Transverse colon (tissue), 4 donors: ENCODE results near the gene PHACTR3. TPM values are rescaled to one million over a fixed set of nuclear protein-coding genes. Genes with fewer than 3 reads are reported as not detected.

Source experiments
- DNase-seq: peaks from one replicate; pipeline ENCODE4 v3.0.0-alpha.2; 2019
- H3K27ac ChIP-seq, 4 donors: fragments of 200-600 bp; sonication (generic); 2 replicates each; pipeline ENCODE4 v1.5.1; 2016 to 2018; ENCODE audit warnings: inconsistent platforms in 4 of 4
- H3K27me3 ChIP-seq: fragments of 200-600 bp; sonication (generic); 2 replicates; pipeline ENCODE4 v1.5.1; 2017; ENCODE audit warnings: inconsistent platforms
- H3K36me3 ChIP-seq, 4 donors: fragments of 200-600 bp; sonication (generic); 2 replicates each; pipeline ENCODE4 v1.5.1; 2017 to 2019; ENCODE audit warnings: inconsistent platforms in 4 of 4
- H3K4me1 ChIP-seq, 4 donors: fragments of 200-600 bp; sonication (generic); 2 replicates each; pipeline ENCODE4 v1.5.1; 2017 to 2020; ENCODE audit warnings: inconsistent platforms in 4 of 4
- H3K4me3 ChIP-seq, 4 donors: fragments of 200-600 bp; sonication (generic); 1 replicate in 1 of 4; 2 replicates in 3 of 4; pipeline versions ENCODE4 v1.5.1 to v1.6.1; 2017 to 2019; ENCODE audit warnings: inconsistent platforms in 4 of 4
- H3K9me3 ChIP-seq, 2 donors: fragments of 200-600 bp; sonication (generic); 2 replicates each; pipeline ENCODE4 v1.5.1; 2017 to 2019; ENCODE audit warnings: inconsistent platforms in 2 of 2
- EP300 ChIP-seq: sonication (generic); formaldehyde crosslinking; IDR thresholded peaks from one replicate; pipeline ENCODE4 v1.6.1; 2017; ENCODE audit warnings: antibody characterized with exemption, low read depth
- POLR2A ChIP-seq: fragments of 450-650 bp; IDR thresholded peaks from one replicate; pipeline ENCODE4 v1.6.1; 2016; ENCODE audit warnings: antibody characterized with exemption, mild to moderate bottlenecking, moderate library complexity
- POLR2AphosphoS5 ChIP-seq, 3 donors: sonication (generic); formaldehyde crosslinking; IDR thresholded peaks; one replicate each; pipeline ENCODE4 v1.6.1; 2016; ENCODE audit warnings: antibody characterized with exemption in 3 of 3
- WGBS, 2 donors: methylation state at CpG; one replicate each; pipeline ENCODE4 v1.1.5; 2018; ENCODE audit warnings: low coverage in 1 of 2; 5-methylcytosine and 5-hydroxymethylcytosine counted together
- in situ Hi-C, 4 donors: fragments of 200-750 bp; cut with MboI; loops; one replicate each; pipeline versions ENCODE4 v1.15.0 to v1.15.1; 2017; ENCODE audit warnings: low sequenced_read_pairs in 3 of 4, low pct_ligation_motif_present in 1 of 4, low pct_unique_long_range_greater_than_20kb in 1 of 4
- intact Hi-C: fragments of 100-400 bp; cut with DNase I; formaldehyde crosslinking; loops from one replicate; pipeline ENCODE4 v1.15.1; 2023; ENCODE audit warnings: low total_unique reads
- total RNA-seq, 4 donors: library from RNA; depleted of rRNA; stranded (reverse); fragments of >200 nt; gene quantifications; one replicate each; pipeline ENCODE4 v1.1.0, GENCODE V29; 2016
- TF ChIP-seq, protein P1 (sequence below), 5 experiments: fragments of 200-600 bp in 3 of 5; fragments of 450-650 bp in 2 of 5; sonication (generic) in 3 of 5; IDR thresholded peaks; 1 replicate in 2 of 5; 2 replicates in 3 of 5; pipeline ENCODE4 v1.5.1; 2016 to 2017; ENCODE audit warnings: antibody characterized with exemption in 5 of 5, inconsistent platforms in 3 of 5, mild to moderate bottlenecking in 2 of 5, moderate library complexity in 1 of 5

Gene PHACTR3
- total RNA-seq, 4 donors from 2014 or later = 1.6 to 7.1 (median 5.6) TPM

DNA sequence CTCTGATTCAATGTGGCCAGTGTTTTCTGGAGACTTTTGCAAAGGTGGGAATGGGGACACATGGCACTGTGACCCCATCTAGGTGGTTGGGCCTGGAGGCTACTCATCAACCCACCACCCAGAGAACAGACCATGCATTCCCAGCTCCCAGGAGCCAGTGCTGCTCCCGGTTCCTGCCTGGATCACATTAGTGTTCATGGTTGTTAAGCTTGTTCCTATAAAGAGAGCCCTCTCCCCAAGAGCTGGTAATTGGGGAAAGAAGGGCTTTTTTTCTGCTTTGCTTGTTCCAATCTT lies 102.0 kb downstream of the PHACTR3 start:
- intact Hi-C loops = no loop called here
- Histone ChIP-seq H3K9me3 (no peaks in the 10 kb centered on the region), H3K4me1 (no peaks in the 10 kb centered on the region), H3K27me3 (no peaks in the 10 kb centered on the region), H3K27ac (no peak overlapping the region), H3K36me3 (no peaks in the 10 kb centered on the region), H3K4me3 (no peak overlapping the region)
- no peak for DNase-seq
- TF ChIP-seq POLR2A (no peak), POLR2AphosphoS5 (IDR thresholded peaks at IDR 0.05) (no peak), EP300 (no peak)
- TF ChIP-seq, protein P1, sequence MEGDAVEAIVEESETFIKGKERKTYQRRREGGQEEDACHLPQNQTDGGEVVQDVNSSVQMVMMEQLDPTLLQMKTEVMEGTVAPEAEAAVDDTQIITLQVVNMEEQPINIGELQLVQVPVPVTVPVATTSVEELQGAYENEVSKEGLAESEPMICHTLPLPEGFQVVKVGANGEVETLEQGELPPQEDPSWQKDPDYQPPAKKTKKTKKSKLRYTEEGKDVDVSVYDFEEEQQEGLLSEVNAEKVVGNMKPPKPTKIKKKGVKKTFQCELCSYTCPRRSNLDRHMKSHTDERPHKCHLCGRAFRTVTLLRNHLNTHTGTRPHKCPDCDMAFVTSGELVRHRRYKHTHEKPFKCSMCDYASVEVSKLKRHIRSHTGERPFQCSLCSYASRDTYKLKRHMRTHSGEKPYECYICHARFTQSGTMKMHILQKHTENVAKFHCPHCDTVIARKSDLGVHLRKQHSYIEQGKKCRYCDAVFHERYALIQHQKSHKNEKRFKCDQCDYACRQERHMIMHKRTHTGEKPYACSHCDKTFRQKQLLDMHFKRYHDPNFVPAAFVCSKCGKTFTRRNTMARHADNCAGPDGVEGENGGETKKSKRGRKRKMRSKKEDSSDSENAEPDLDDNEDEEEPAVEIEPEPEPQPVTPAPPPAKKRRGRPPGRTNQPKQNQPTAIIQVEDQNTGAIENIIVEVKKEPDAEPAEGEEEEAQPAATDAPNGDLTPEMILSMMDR (IDR thresholded peaks at IDR 0.05) = no peak
- in situ Hi-C loops = no loop called here
- WGBS, 2 donors = 40 to 47% methylated on average over 1 of the region's 1 CpG

GRCh38 chr20:59708326-59708725 lies 104.0 kb downstream of the PHACTR3 start:
- in situ Hi-C loops = no loop called here
- H3K36me3 ChIP-seq = no peaks in the 10 kb centered on the region
- TF ChIP-seq POLR2A = no peak
- no peak for TF ChIP-seq POLR2AphosphoS5 (IDR thresholded peaks at IDR 0.05)
- TF ChIP-seq, protein P1 (IDR thresholded peaks at IDR 0.05) = no peak
- no peak for TF ChIP-seq EP300
- H3K27me3 ChIP-seq = no peaks in the 10 kb centered on the region
- H3K9me3 ChIP-seq = peaks cover 0 to 1% of the 10 kb centered on the region in 2 donors
- H3K4me1 ChIP-seq = no peaks in the 10 kb centered on the region
- 76 to 83% methylated on average over 1 to 6 of the region's 6 CpGs for WGBS, 2 donors
- no peak overlapping the region for H3K4me3 ChIP-seq
- H3K27ac ChIP-seq = no peak overlapping the region
- DNase-seq = no peak
- intact Hi-C loops = no loop called here

- in situ Hi-C loops = no loop called here
- WGBS, 2 donors = 36 to 100% methylated on average over 1 of the region's 1 CpG
- no peak for DNase-seq
These were observed 105.3 kb downstream of the PHACTR3 start for GRCh38 chr20:59709636-59710035.

GRCh38 chr20:59718071-59718470 lies 113.7 kb downstream of the PHACTR3 start:
- H3K27me3 ChIP-seq = peaks cover 5% of the 10 kb centered on the region
- TF ChIP-seq, protein P1 (IDR thresholded peaks at IDR 0.05) = no peak
- TF ChIP-seq POLR2A (no peak), POLR2AphosphoS5 (IDR thresholded peaks at IDR 0.05) (no peak), EP300 (no peak)

More at GRCh38 chr20:59709636-59710035, 105.3 kb downstream of the PHACTR3 start:
- Histone ChIP-seq H3K9me3 (peaks cover 0 to 3% of the 10 kb centered on the region in 2 donors), H3K4me3 (no peak overlapping the region), H3K4me1 (no peaks in the 10 kb centered on the region), H3K27me3 (no peaks in the 10 kb centered on the region), H3K27ac (no peak overlapping the region), H3K36me3 (no peaks in the 10 kb centered on the region)
- TF ChIP-seq POLR2A (no peak), EP300 (no peak), POLR2AphosphoS5 (IDR thresholded peaks at IDR 0.05) (no peak)
- TF ChIP-seq, protein P1 (IDR thresholded peaks at IDR 0.05) = no peak
- intact Hi-C loops = no loop called here

More at GRCh38 chr20:59718071-59718470, 113.7 kb downstream of the PHACTR3 start:
- no peak for DNase-seq
- Histone ChIP-seq H3K9me3 (peaks cover 0 to 3% of the 10 kb centered on the region in 2 donors), H3K4me3 (no peak overlapping the region), H3K36me3 (no peaks in the 10 kb centered on the region), H3K27ac (no peak overlapping the region), H3K4me1 (no peaks in the 10 kb centered on the region)
- in situ Hi-C loops (no loop called here), intact Hi-C loops (loop anchor here (5.0 kb wide), 1 partner anchor 1054 kb away; no protein-coding TSS in a partner anchor)
